HepG2 (cell line): ENCODE results near the gene SIRT7. TPM values are rescaled to one million over a fixed set of nuclear protein-coding genes. Genes with fewer than 3 reads are reported as not detected.
A peak's percentile ranks its signal among the peaks of the same experiment; 100 is the strongest.

Experiments used
- GZF1 ChIP-seq: sonication (generic); formaldehyde crosslinking; IDR thresholded peaks from 2 replicates; pipeline ENCODE4 v1.5.1; 2020; ENCODE audit warnings: mild to moderate bottlenecking, missing genetic modification reagents
- IRX3 ChIP-seq: sonication (generic); formaldehyde crosslinking; IDR thresholded peaks from 2 replicates; pipeline ENCODE4 v1.8.1; 2023; ENCODE audit warnings: mild to moderate bottlenecking, low read depth, missing genetic modification reagents, borderline replicate concordance
- KMT2B ChIP-seq: IDR thresholded peaks from 2 replicates; pipeline ENCODE4 v1.6.1; 2016; ENCODE audit warnings: missing genetic modification reagents, missing compliant biosample characterization
- MBD4 ChIP-seq: IDR thresholded peaks from 2 replicates; pipeline ENCODE4 v1.6.1; 2012; ENCODE audit warnings: low read length, inconsistent platforms, borderline replicate concordance
- MIXL1 ChIP-seq: IDR thresholded peaks from 2 replicates; pipeline ENCODE4 v1.6.1; 2016
- MZF1 ChIP-seq: sonication (generic); formaldehyde crosslinking; IDR thresholded peaks from 2 replicates; pipeline ENCODE4 v1.8.1; 2023; ENCODE audit warnings: mild to moderate bottlenecking, missing genetic modification reagents, borderline replicate concordance
- NFATC3 ChIP-seq: sonication (generic); formaldehyde crosslinking; IDR thresholded peaks from 2 replicates; pipeline ENCODE4 v1.5.1; 2020; ENCODE audit warnings: mild to moderate bottlenecking, missing genetic modification reagents
- SALL1 ChIP-seq: sonication (generic); formaldehyde crosslinking; IDR thresholded peaks from 2 replicates; pipeline ENCODE4 v1.8.0; 2022; ENCODE audit warnings: mild to moderate bottlenecking, missing genetic modification reagents
- TSC22D2 ChIP-seq: sonication (generic); formaldehyde crosslinking; IDR thresholded peaks from 2 replicates; pipeline ENCODE4 v1.5.1; 2020; ENCODE audit warnings: missing genetic modification reagents, mild to moderate bottlenecking, borderline replicate concordance
- UBTF ChIP-seq: sonication (generic); formaldehyde crosslinking; IDR thresholded peaks from 2 replicates; pipeline ENCODE4 v1.4.0; 2020; ENCODE audit warnings: mild to moderate bottlenecking, missing genetic modification reagents
- ZFP36 ChIP-seq: fragments of 150-350 bp; IDR thresholded peaks from 2 replicates; pipeline ENCODE4 v1.6.1; 2018; ENCODE audit warnings: borderline replicate concordance, low read length, low read depth; ENCODE audit not compliant: partially characterized antibody
- ZHX1 ChIP-seq: sonication (generic); formaldehyde crosslinking; IDR thresholded peaks from 2 replicates; pipeline ENCODE4 v1.8.1; 2022; ENCODE audit warnings: low read depth, mild to moderate bottlenecking, missing genetic modification reagents
- ZMAT3 ChIP-seq: sonication (generic); formaldehyde crosslinking; conservative IDR thresholded peaks from 2 replicates; pipeline ENCODE4 v1.7.0; 2021; ENCODE audit warnings: missing genetic modification reagents
- ZMYM2 ChIP-seq: sonication (generic); formaldehyde crosslinking; IDR thresholded peaks from 2 replicates; pipeline ENCODE4 v1.8.0; 2022; ENCODE audit warnings: mild to moderate bottlenecking, missing genetic modification reagents
- ZNF572 ChIP-seq: sonication (generic); formaldehyde crosslinking; IDR thresholded peaks from 2 replicates; pipeline ENCODE4 v1.5.1; 2020; ENCODE audit warnings: mild to moderate bottlenecking, missing genetic modification reagents
- ZNF749 ChIP-seq: sonication (generic); formaldehyde crosslinking; IDR thresholded peaks from 2 replicates; pipeline ENCODE4 v1.8.0; 2022; ENCODE audit warnings: mild to moderate bottlenecking, missing genetic modification reagents, moderate library complexity, borderline replicate concordance
- ZNF75D ChIP-seq: sonication (generic); formaldehyde crosslinking; IDR thresholded peaks from 2 replicates; pipeline ENCODE4 v1.8.1; 2023; ENCODE audit warnings: missing genetic modification reagents, mild to moderate bottlenecking, borderline replicate concordance
- ZNF878 ChIP-seq: sonication (generic); formaldehyde crosslinking; IDR thresholded peaks from 2 replicates; pipeline ENCODE4 v1.8.1; 2023; ENCODE audit warnings: mild to moderate bottlenecking, missing genetic modification reagents, moderate library complexity
- ZSCAN30 ChIP-seq: sonication (generic); formaldehyde crosslinking; IDR thresholded peaks from 2 replicates; pipeline ENCODE4 v1.5.0; 2020; ENCODE audit warnings: mild to moderate bottlenecking, missing genetic modification reagents
- polyA plus RNA-seq, 8 experiments: library from polyadenylated mRNA; depleted of rRNA in 3 of 8; stranded (reverse) in 7 of 8; unstranded in 1 of 8; fragments of >200 nt; fragmentation: Illumina TruSeq in 4 of 8; extraction: Trizol in 4 of 8; gene quantifications; 2 replicates each; pipeline versions ENCODE4 v1.2.1 to v1.2.3, GENCODE V29; 2011 to 2016; ENCODE audit warnings: low read depth in 4 of 8, missing spikeins in 1 of 8, mixed read lengths in 1 of 8; ENCODE audit not compliant: insufficient read depth in 1 of 8
- total RNA-seq, 5 experiments: library from RNA; depleted of rRNA; stranded (reverse); fragments of >200 nt; fragmentation: Illumina TruSeq; extraction: Trizol; gene quantifications; 2 replicates each; pipeline ENCODE4 v1.2.3, GENCODE V29; 2016; ENCODE audit warnings: low read depth in 1 of 5
- TF ChIP-seq, protein P1 (sequence below): IDR thresholded peaks from 2 replicates; pipeline ENCODE4 v1.6.1; 2018; ENCODE audit warnings: missing genetic modification reagents, mild to moderate bottlenecking, missing compliant biosample characterization

The SIRT7 gene
- total and polyA plus RNA-seq, 2 of the 13 experiments (the other 11 are each of a cell fraction or from before 2014, with no cell fraction given), result 8.3 to 24.8 TPM

GRCh38 chr17:81961521-81962498 lies 43.8 kb upstream of the SIRT7 start (continued):
- TF ChIP-seq GZF1 (CRISPR knock-in tag), result no peak
- no peak for TF ChIP-seq ZMAT3 (CRISPR knock-in tag)
- TF ChIP-seq, protein P1, sequence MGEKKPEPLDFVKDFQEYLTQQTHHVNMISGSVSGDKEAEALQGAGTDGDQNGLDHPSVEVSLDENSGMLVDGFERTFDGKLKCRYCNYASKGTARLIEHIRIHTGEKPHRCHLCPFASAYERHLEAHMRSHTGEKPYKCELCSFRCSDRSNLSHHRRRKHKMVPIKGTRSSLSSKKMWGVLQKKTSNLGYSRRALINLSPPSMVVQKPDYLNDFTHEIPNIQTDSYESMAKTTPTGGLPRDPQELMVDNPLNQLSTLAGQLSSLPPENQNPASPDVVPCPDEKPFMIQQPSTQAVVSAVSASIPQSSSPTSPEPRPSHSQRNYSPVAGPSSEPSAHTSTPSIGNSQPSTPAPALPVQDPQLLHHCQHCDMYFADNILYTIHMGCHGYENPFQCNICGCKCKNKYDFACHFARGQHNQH (CRISPR knock-in tag), result no peak; the same call in 1 of the 2 replicates
- TF ChIP-seq ZNF572 (CRISPR knock-in tag), result no peak
- peak; percentile 57; the same call in 1 of the 2 replicates for TF ChIP-seq UBTF (CRISPR knock-in tag)
- no peak for TF ChIP-seq ZHX1 (CRISPR knock-in tag)
- TF ChIP-seq MIXL1 (CRISPR knock-in tag), result no peak
- TF ChIP-seq MBD4, result no peak
- TF ChIP-seq IRX3 (CRISPR knock-in tag), result no peak
- no peak for TF ChIP-seq MZF1 (CRISPR knock-in tag)
- no peak for TF ChIP-seq ZNF749
- no peak for TF ChIP-seq SALL1 (CRISPR knock-in tag)
- no peak for TF ChIP-seq ZMYM2 (CRISPR knock-in tag)
- no peak for TF ChIP-seq TSC22D2 (CRISPR knock-in tag)
- no peak; the same call in 1 of the 2 replicates for TF ChIP-seq KMT2B (CRISPR knock-in tag)
- TF ChIP-seq ZNF878 (CRISPR knock-in tag), result no peak; the same call in 1 of the 2 replicates
- TF ChIP-seq ZNF75D (CRISPR knock-in tag), result no peak
- TF ChIP-seq ZFP36, result no peak
- TF ChIP-seq NFATC3 (CRISPR knock-in tag), result no peak
- no peak for TF ChIP-seq ZSCAN30 (CRISPR knock-in tag)
